ENCODE results near the gene TMOD3.

The TMOD3 gene

GRCh38 chr15:51912528-51912927, 83.1 kb downstream of the TMOD3 start:
- DNase-seq (ENCODE audit: low spot score) = no peak
- TF ChIP-seq, protein P1, sequence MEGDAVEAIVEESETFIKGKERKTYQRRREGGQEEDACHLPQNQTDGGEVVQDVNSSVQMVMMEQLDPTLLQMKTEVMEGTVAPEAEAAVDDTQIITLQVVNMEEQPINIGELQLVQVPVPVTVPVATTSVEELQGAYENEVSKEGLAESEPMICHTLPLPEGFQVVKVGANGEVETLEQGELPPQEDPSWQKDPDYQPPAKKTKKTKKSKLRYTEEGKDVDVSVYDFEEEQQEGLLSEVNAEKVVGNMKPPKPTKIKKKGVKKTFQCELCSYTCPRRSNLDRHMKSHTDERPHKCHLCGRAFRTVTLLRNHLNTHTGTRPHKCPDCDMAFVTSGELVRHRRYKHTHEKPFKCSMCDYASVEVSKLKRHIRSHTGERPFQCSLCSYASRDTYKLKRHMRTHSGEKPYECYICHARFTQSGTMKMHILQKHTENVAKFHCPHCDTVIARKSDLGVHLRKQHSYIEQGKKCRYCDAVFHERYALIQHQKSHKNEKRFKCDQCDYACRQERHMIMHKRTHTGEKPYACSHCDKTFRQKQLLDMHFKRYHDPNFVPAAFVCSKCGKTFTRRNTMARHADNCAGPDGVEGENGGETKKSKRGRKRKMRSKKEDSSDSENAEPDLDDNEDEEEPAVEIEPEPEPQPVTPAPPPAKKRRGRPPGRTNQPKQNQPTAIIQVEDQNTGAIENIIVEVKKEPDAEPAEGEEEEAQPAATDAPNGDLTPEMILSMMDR (IDR thresholded peaks at IDR 0.05; ENCODE audit: borderline replicate concordance, control extremely low read depth, extremely low read depth, insufficient read depth, missing control alignments) = no peak
- in situ Hi-C loops (cut with MboI; ENCODE audit: low sequenced_read_pairs, unreplicated experiment) = no loop called here

DNA sequence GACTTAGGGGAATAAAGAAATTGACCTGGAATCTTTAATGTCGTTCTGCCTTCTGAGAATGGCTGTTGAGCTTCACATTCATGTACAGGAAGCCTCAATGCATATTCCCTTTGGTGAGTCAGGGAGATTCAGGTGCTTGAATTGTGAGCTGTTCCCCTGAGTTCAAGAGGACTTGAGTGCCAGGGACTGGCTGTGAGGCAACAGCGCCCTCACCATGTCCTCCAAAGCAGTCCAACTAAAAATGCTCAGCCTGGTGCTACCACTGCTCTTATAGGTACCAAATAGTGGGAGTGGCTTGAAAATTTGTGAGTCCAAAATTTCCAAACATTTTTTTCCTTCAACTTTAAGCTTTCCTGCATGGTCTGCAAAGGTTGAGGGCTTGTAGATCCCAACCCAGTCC, 88.0 kb downstream of the TMOD3 start:
- in situ Hi-C loops (cut with MboI; ENCODE audit: low sequenced_read_pairs, unreplicated experiment) = no loop called here
- TF ChIP-seq, protein P1 (IDR thresholded peaks at IDR 0.05; ENCODE audit: borderline replicate concordance, control extremely low read depth, extremely low read depth, insufficient read depth, missing control alignments) = peak; percentile 28
- DNase-seq (ENCODE audit: low spot score) = no peak

GRCh38 chr15:51924156-51925068, 95.0 kb downstream of the TMOD3 start:
- no peak for DNase-seq (ENCODE audit: low spot score)
- in situ Hi-C loops (cut with MboI; ENCODE audit: low sequenced_read_pairs, unreplicated experiment) = no loop called here

GRCh38 chr15:51926809-51927208, 97.4 kb downstream of the TMOD3 start:
- TF ChIP-seq, protein P1 (IDR thresholded peaks at IDR 0.05; ENCODE audit: borderline replicate concordance, control extremely low read depth, extremely low read depth, insufficient read depth, missing control alignments) = no peak
- DNase-seq (ENCODE audit: low spot score) = no peak
- in situ Hi-C loops (cut with MboI; ENCODE audit: low sequenced_read_pairs, unreplicated experiment) = no loop called here

More at GRCh38 chr15:51924156-51925068, 95.0 kb downstream of the TMOD3 start:
- TF ChIP-seq, protein P1 (IDR thresholded peaks at IDR 0.05; ENCODE audit: borderline replicate concordance, control extremely low read depth, extremely low read depth, insufficient read depth, missing control alignments) = no peak

DNA sequence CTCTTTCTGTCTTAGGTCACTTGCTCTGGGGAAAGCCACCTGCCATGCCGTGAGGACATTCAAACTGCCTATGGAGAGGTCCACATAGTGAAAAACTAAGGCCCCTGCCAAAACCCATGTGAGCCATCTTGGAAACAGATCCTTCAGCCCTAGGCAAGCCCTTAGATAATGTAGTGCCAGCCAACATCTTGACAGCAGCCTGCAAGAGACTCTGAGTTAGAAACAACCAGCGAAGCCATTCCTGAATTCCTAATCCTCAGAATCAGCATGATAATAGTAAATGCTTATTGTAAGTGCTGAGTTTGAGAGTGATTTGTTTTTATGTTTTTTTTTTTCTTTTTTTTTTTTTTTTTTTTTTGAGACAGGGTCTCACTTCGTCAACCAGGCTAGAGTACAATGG, 101.6 kb downstream of the TMOD3 start:
- TF ChIP-seq, protein P1 (IDR thresholded peaks at IDR 0.05; ENCODE audit: borderline replicate concordance, control extremely low read depth, extremely low read depth, insufficient read depth, missing control alignments) = no peak
- in situ Hi-C loops (cut with MboI; ENCODE audit: low sequenced_read_pairs, unreplicated experiment) = no loop called here
- DNase-seq (ENCODE audit: low spot score) = no peak

- TF ChIP-seq, protein P1 (IDR thresholded peaks at IDR 0.05; ENCODE audit: borderline replicate concordance, control extremely low read depth, extremely low read depth, insufficient read depth, missing control alignments) = no peak
- in situ Hi-C loops (cut with MboI; ENCODE audit: low sequenced_read_pairs, unreplicated experiment) = no loop called here
- no peak for DNase-seq (ENCODE audit: low spot score)
Observed at GRCh38 chr15:51931638-51932037, 102.2 kb downstream of the TMOD3 start.
